GM21447 (cell line): ENCODE results near the gene HSPA1B.
A peak's percentile ranks its signal among the peaks of the same experiment; 100 is the strongest.
"Not testable (repeated sequence)": the region's sequence is repeated elsewhere in the genome, so short reads cannot be mapped to it uniquely, and the experiment has no call there.

Experiments
- ATAC-seq: cut with Tn5 transposase; IDR thresholded peaks from one replicate; pipeline ENCODE4 v1.9.1; 2021; ENCODE audit not compliant: unreplicated experiment

Gene HSPA1B

GRCh38 chr6:31825553-31825952, 2.0 kb upstream of the HSPA1B start:
- no peak for ATAC-seq

- peak; percentile 16 for ATAC-seq
These were observed 699 bp upstream of the HSPA1B start for GRCh38 chr6:31826793-31827285.

- no peak for ATAC-seq
These were observed 2.2 kb downstream of the HSPA1B start for GRCh38 chr6:31829633-31830283.

GRCh38 chr6:31830886-31831335, 3.4 kb downstream of the HSPA1B start:
- no peak for ATAC-seq

DNA sequence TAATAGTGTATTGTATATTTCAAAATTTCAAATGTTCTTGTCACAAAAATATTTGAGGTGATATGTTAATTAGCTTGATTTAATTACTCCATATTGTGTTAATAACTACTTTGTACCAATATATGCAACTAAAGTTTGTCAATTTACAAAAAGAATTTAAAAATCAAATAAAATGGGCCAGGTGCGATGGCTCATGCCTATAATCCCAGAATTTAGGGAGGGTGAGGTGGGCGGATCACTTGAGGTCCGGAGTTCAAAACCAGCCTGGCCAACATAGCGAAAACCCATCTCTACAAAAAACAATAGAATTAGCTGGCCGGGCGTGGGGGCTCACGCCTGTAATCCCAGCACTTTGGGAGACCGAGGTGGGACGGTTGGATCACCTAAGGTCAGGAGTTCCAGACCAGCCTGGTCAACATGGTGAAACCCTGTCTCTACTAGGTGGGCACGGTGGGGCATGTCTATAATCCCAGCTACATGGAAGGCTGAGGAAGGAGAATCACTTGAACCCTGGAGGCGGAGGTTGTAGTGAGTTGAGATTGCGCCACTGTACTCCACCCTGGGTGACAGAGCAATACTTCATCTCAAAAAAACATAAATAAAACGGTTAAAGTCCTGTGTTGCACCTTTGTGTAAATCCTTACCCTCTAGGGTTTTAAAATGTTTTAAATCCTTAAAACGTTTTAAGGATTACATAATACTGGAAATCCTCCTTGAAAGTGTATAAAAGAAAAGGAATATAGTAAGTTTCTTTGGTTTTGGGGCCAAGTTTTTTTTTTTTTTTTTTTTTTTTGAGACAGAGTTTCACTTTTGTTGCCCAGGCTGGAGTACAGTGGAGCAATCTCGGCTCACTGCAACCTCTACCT, 4.0 kb downstream of the HSPA1B start:
- no peak for ATAC-seq

- peak; percentile 39 for ATAC-seq
These were observed 7.1 kb downstream of the HSPA1B start for GRCh38 chr6:31834367-31835250.

DNA sequence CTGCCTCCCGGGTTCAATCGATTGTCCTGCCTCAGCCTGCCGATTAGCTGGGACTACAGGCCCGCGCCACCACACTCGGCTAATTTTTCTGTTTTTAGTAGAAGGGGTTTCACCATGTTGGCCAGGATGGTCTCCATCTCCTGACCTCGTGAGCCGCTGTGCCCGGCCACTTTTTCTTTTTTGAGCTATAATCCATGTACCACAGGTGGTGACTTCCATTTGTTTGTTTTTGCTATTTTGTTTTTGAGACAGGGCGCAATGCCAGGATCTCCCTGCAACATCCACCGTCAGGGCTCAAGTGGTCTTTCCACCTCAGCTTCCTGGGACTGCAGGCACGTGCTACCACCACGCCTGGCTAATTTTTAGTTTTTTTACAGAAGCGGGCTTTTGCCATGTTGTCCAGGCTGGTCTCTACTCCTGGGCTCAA, 8.5 kb downstream of the HSPA1B start:
- no peak for ATAC-seq

GRCh38 chr6:31836474-31837368, 9.2 kb downstream of the HSPA1B start:
- no peak for ATAC-seq

DNA sequence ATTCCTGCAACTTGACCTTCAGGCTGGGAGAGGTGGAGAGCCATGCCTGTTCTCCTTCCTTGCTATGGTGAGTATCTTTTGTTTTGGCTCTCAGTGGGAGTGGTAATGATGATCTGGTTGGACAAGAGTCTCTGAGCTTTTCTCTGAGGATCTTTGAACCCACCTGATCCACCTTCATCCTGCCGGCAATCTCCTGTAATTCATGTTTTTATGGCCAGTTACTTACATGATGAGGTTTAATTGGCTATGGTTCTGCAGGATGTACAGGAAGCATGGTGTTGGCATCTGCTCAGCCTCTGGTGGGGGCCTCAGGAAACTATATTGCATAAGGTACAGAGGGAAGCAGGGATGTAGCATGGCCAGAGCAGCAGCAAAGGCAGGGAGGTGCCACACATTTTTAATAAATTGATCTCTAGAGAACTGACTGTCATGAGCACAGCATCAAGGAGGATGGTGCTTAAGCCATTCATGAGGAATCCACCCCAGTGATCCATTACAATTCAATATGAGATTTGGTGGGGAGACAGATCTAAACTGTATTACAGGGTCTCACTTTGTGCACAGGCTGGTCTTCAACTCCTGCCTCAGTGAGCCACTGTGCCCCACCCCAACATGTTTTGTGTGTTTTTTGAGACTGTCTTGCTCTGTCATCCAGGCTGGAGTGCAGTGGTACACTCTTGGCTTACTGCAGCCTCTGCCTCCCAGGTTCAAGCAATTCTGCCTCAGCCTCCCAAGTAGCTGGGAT, 10.0 kb downstream of the HSPA1B start:
- ATAC-seq = no peak

- not testable (repeated sequence) for ATAC-seq
These were observed 10.6 kb downstream of the HSPA1B start for GRCh38 chr6:31838114-31838553.

- ATAC-seq = no peak
These were observed 11.4 kb downstream of the HSPA1B start for GRCh38 chr6:31838968-31839367.

GRCh38 chr6:31839779-31840126, 12.2 kb downstream of the HSPA1B start:
- ATAC-seq = not testable (repeated sequence)

GRCh38 chr6:31842053-31842452, 14.5 kb downstream of the HSPA1B start:
- ATAC-seq = no peak

GRCh38 chr6:31844507-31844906, 17.0 kb downstream of the HSPA1B start:
- ATAC-seq = no peak

DNA sequence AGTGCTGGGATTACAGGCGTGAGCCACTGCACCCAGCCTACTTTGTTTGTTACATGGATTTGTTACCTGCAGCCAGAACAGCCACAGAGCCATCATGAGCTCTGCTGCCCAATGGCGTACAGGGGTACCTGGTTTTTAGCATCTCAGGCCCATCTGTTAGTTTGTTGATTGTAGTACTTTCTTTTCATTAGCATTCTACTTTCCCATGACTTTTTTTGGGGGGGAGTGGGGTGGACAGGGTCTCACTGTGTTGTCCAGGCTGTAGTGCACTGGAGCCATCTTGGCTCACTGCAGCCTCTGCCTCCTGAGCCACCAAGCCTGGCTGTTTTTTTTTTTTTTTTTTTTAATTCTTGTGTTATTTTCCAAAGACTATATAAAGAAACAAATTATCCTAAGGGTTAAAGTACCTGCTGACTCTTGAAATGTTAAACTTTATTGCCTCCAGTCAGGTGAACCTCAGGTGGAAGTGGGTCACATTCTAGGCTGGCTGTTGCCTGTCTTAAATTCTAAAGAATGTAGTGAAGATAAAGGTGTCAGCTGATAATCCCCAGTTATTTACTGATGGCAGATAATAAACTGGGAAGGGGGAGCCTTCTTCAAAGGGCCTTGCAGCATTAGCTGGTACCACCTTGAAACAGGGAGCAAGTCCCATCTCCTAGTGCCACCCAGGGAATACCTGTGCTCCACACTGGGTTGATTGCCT, 19.9 kb downstream of the HSPA1B start:
- ATAC-seq = no peak

GRCh38 chr6:31850765-31851484, 23.4 kb downstream of the HSPA1B start:
- no peak for ATAC-seq

DNA sequence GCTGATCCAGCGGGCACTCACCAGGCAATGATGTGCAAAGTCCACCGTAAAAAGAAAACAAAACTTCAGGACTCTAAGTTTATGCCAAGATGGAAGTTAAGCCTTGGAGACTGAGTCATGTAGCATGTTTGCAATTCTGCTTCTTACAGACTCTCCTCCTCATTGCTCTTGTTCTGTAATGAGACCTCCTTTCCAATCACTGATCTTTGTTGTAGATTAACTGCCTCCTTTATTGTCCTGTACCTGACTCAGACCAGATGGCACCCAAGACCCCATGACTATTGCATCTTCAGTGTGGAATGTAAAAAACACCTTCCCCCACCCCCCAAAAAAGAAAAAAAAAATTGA, 23.9 kb downstream of the HSPA1B start:
- no peak for ATAC-seq
